ENCODE results near the gene MMP21.

The MMP21 gene

GRCh38 chr10:125765835-125766234 lies 9.8 kb downstream of the MMP21 start:
- no peak for DNase-seq (ENCODE audit: low spot score)

GRCh38 chr10:125762692-125763648 lies 12.7 kb downstream of the MMP21 start:
- DNase-seq (ENCODE audit: low spot score) = no peak

GRCh38 chr10:125761961-125762360 lies 13.7 kb downstream of the MMP21 start:
- DNase-seq (ENCODE audit: low spot score) = no peak

- DNase-seq (ENCODE audit: low spot score) = no peak
Measured at GRCh38 chr10:125757742-125758141, 17.9 kb downstream of the MMP21 start.

GRCh38 chr10:125756853-125757487 lies 18.7 kb downstream of the MMP21 start:
- no peak for DNase-seq (ENCODE audit: low spot score)

- no peak for DNase-seq (ENCODE audit: low spot score)
Measured at GRCh38 chr10:125756196-125756595, 19.4 kb downstream of the MMP21 start.

- DNase-seq (ENCODE audit: low spot score) = no peak
Measured at GRCh38 chr10:125747417-125747816, 28.2 kb downstream of the MMP21 start.

GRCh38 chr10:125744909-125745308 lies 30.7 kb downstream of the MMP21 start:
- no peak for DNase-seq (ENCODE audit: low spot score)

- no peak for DNase-seq (ENCODE audit: low spot score)
Measured at GRCh38 chr10:125742465-125742864, 33.2 kb downstream of the MMP21 start.

GRCh38 chr10:125739994-125740679 lies 35.5 kb downstream of the MMP21 start:
- no peak for DNase-seq (ENCODE audit: low spot score)

- DNase-seq (ENCODE audit: low spot score) = no peak
Measured at GRCh38 chr10:125738206-125738605, 37.4 kb downstream of the MMP21 start.

GRCh38 chr10:125734823-125735222 lies 40.8 kb downstream of the MMP21 start:
- no peak for DNase-seq (ENCODE audit: low spot score)

- DNase-seq (ENCODE audit: low spot score) = no peak
Measured at GRCh38 chr10:125734148-125734547, 41.5 kb downstream of the MMP21 start.

- no peak for DNase-seq (ENCODE audit: low spot score)
Measured at GRCh38 chr10:125727436-125727835, 48.2 kb downstream of the MMP21 start.

GRCh38 chr10:125726914-125727313 lies 48.7 kb downstream of the MMP21 start:
- no peak for DNase-seq (ENCODE audit: low spot score)

GRCh38 chr10:125722811-125723210 lies 52.8 kb downstream of the MMP21 start:
- DNase-seq (ENCODE audit: low spot score) = peak; percentile 65

GRCh38 chr10:125721035-125721434 lies 54.6 kb downstream of the MMP21 start:
- no peak for DNase-seq (ENCODE audit: low spot score)

GRCh38 chr10:125720002-125720382 lies 55.6 kb downstream of the MMP21 start:
- DNase-seq (ENCODE audit: low spot score) = no peak

GRCh38 chr10:125719173-125720001 lies 56.2 kb downstream of the MMP21 start, which contains the start of gene EDRF1:
TSS of gene EDRF1 (plus strand) at chr10:125719709. CDS start at chr10:125719808, 99 bp downstream.
- DNase-seq (ENCODE audit: low spot score) = peak; percentile 100
